K562 (cell line): Measurements from ENCODE around the gene RSPH9. TPM values are rescaled to one million over a fixed set of nuclear protein-coding genes. Genes with fewer than 3 reads are reported as not detected.

Source experiments
- CXXC5 ChIP-seq: fragments of 250-450 bp; sonication (Bioruptor Pico); IDR thresholded peaks from 2 replicates; pipeline ENCODE4 v1.8.0; 2022; ENCODE audit warnings: inconsistent platforms, mild to moderate bottlenecking, moderate library complexity
- HSF4 ChIP-seq: fragments of 250-450 bp; sonication (Bioruptor Pico); IDR thresholded peaks from 2 replicates; pipeline ENCODE4 v2.1.2; 2022; ENCODE audit warnings: mild to moderate bottlenecking, moderate library complexity, borderline replicate concordance
- NCOA6 ChIP-seq: fragments of 450-650 bp; IDR thresholded peaks from 2 replicates; pipeline ENCODE4 v1.6.1; 2017; ENCODE audit warnings: mild to moderate bottlenecking
- PRMT5 ChIP-seq: sonication (generic); formaldehyde crosslinking; IDR thresholded peaks from 2 replicates; pipeline ENCODE4 v1.5.0; 2020; ENCODE audit warnings: missing genetic modification reagents
- XRCC5 ChIP-seq: fragments of 200-400 bp; formaldehyde crosslinking; IDR thresholded peaks from 2 replicates; pipeline ENCODE4 v1.6.1; 2017; ENCODE audit warnings: low read depth, mild to moderate bottlenecking, low read length
- ZKSCAN8 ChIP-seq: fragments of 200-800 bp; sonication (Bioruptor generic); IDR thresholded peaks from 2 replicates; pipeline ENCODE4 v1.6.1; 2016; ENCODE audit warnings: missing genetic modification characterization, missing compliant biosample characterization
- polyA plus RNA-seq, 8 experiments: library from polyadenylated mRNA; depleted of rRNA in 4 of 8; stranded (reverse) in 5 of 8; unstranded in 3 of 8; fragments of >200 nt; fragmentation: Nextera tagmentation in 2 of 8; fragmentation: Illumina TruSeq in 1 of 8; extraction: Ambion mirVana in 2 of 8; extraction: Trizol in 1 of 8; gene quantifications; 2 replicates each; pipeline versions ENCODE4 v1.2.1 to v1.2.3, GENCODE V29; 2011 to 2014; ENCODE audit warnings: inconsistent platforms in 1 of 8, missing spikeins in 1 of 8
- total RNA-seq, 7 experiments: library from RNA; depleted of rRNA in 6 of 7; stranded (reverse); fragments of >200 nt in 6 of 7; fragmentation: Illumina TruSeq in 2 of 7; extraction: Trizol in 2 of 7; gene quantifications; 2 replicates each; pipeline versions ENCODE4 v1.2.1 to v1.2.3, GENCODE V29; 2011 to 2021; ENCODE audit warnings: low replicate concordance in 1 of 7
- TF ChIP-seq, protein P1 (sequence below): fragments of 450-650 bp; IDR thresholded peaks from 2 replicates; pipeline ENCODE4 v1.6.1; 2016; ENCODE audit warnings: mild to moderate bottlenecking
- TF ChIP-seq, protein P2 (sequence below): sonication (generic); formaldehyde crosslinking; IDR thresholded peaks from 2 replicates; pipeline ENCODE4 v1.8.1; 2023; ENCODE audit warnings: mild to moderate bottlenecking, missing genetic modification reagents
- TF ChIP-seq, protein P3 (sequence below), 2 experiments: fragments of 450-650 bp in 1 of 2; sonication (generic) in 1 of 2; formaldehyde crosslinking in 1 of 2; IDR thresholded peaks in 1 of 2; conservative IDR thresholded peaks in 1 of 2; 2 replicates each; pipeline versions ENCODE4 v1.6.1 to v1.8.1; 2016 to 2023; ENCODE audit warnings: mild to moderate bottlenecking in 2 of 2, moderate library complexity in 2 of 2, inconsistent platforms in 1 of 2, missing genetic modification reagents in 1 of 2

RSPH9 gene
- total and polyA plus RNA-seq, 9 of the 15 experiments (the other 6 are each of a cell fraction or from before 2014, with no cell fraction given), result 0.05 to 0.60 (median 0.39) TPM; not detected in 6

DNA sequence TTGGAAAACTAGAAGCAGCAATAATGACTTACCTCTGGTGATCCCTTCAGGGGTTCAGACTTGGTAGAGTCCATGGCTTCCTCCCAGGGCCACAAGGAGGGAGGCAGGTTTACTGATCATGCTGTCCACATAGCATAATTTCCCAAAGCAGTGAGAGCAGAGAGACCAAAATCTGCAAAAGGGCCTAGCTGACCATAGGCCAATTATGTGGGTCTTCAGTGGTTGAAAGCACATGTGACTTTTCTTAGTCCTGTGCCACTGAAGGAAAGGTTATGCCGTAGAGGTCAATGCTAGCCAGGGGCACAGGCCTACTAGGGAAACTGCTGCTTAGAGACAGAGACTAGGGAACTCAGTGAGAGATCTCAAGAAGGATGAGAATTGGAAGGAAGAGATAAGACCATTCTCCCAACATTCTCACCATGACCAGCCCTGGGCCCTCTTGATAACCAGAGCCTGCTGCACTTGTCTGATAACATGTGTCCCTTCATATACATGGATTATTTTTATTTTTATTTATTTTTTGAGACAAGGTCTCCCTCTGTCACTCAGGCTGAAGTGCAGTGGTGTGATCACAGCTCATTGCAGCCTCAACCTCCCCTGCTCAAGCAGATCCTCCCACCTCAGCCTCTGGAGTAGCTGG lies 13.7 kb upstream of the RSPH9 start (continued):
- no peak for TF ChIP-seq NCOA6
- TF ChIP-seq CXXC5, result peak; percentile 79
- no peak for TF ChIP-seq PRMT5 (CRISPR knock-in tag)
- TF ChIP-seq, protein P1, sequence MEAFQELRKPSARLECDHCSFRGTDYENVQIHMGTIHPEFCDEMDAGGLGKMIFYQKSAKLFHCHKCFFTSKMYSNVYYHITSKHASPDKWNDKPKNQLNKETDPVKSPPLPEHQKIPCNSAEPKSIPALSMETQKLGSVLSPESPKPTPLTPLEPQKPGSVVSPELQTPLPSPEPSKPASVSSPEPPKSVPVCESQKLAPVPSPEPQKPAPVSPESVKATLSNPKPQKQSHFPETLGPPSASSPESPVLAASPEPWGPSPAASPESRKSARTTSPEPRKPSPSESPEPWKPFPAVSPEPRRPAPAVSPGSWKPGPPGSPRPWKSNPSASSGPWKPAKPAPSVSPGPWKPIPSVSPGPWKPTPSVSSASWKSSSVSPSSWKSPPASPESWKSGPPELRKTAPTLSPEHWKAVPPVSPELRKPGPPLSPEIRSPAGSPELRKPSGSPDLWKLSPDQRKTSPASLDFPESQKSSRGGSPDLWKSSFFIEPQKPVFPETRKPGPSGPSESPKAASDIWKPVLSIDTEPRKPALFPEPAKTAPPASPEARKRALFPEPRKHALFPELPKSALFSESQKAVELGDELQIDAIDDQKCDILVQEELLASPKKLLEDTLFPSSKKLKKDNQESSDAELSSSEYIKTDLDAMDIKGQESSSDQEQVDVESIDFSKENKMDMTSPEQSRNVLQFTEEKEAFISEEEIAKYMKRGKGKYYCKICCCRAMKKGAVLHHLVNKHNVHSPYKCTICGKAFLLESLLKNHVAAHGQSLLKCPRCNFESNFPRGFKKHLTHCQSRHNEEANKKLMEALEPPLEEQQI, result no peak
- TF ChIP-seq, protein P2, sequence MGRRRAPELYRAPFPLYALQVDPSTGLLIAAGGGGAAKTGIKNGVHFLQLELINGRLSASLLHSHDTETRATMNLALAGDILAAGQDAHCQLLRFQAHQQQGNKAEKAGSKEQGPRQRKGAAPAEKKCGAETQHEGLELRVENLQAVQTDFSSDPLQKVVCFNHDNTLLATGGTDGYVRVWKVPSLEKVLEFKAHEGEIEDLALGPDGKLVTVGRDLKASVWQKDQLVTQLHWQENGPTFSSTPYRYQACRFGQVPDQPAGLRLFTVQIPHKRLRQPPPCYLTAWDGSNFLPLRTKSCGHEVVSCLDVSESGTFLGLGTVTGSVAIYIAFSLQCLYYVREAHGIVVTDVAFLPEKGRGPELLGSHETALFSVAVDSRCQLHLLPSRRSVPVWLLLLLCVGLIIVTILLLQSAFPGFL (CRISPR knock-in tag), result peak; percentile 98; the same call in 1 of the 2 replicates
- peak; percentile 87; the same call in 1 of the 2 replicates for TF ChIP-seq HSF4
- TF ChIP-seq XRCC5, result no peak
- TF ChIP-seq, protein P3, sequence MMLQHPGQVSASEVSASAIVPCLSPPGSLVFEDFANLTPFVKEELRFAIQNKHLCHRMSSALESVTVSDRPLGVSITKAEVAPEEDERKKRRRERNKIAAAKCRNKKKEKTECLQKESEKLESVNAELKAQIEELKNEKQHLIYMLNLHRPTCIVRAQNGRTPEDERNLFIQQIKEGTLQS (IDR thresholded peaks at IDR 0.05), result peak; percentile 54
- TF ChIP-seq, protein P3 (CRISPR knock-in tag; conservative IDR thresholded peaks at IDR 0.05), result no peak
- peak; percentile 85 for TF ChIP-seq ZKSCAN8 (CRISPR knock-in tag)
